Hepatocyte (in vitro differentiated cells): ENCODE data around the gene CCDC3. TPM values are rescaled to one million over a fixed set of nuclear protein-coding genes. Genes with fewer than 3 reads are reported as not detected.

Experiments
- DNase-seq: peaks from one replicate; pipeline ENCODE4 v3.0.0-alpha.2; 2016; ENCODE audit warnings: low spot score
- H2AFZ ChIP-seq: fragments of 200-600 bp; sonication (generic); 2 replicates; pipeline ENCODE4 v1.6.0; 2016; ENCODE audit warnings: antibody characterized with exemption, mild to moderate bottlenecking
- H3K27ac ChIP-seq: fragments of 200-600 bp; sonication (generic); 2 replicates; pipeline ENCODE4 v1.5.1; 2016; ENCODE audit warnings: mild to moderate bottlenecking
- H3K27me3 ChIP-seq: fragments of 200-600 bp; sonication (generic); 2 replicates; pipeline ENCODE4 v1.6.1; 2016
- H3K36me3 ChIP-seq: fragments of 200-600 bp; sonication (generic); replicated peaks from 2 replicates; pipeline ENCODE4 v1.5.1; 2016; ENCODE audit warnings: low read depth; ENCODE audit not compliant: insufficient read depth
- H3K4me1 ChIP-seq: fragments of 200-600 bp; sonication (generic); 2 replicates; pipeline ENCODE4 v1.5.1; 2016; ENCODE audit warnings: mild to moderate bottlenecking, moderate library complexity; ENCODE audit not compliant: insufficient read depth
- H3K4me2 ChIP-seq: fragments of 200-600 bp; sonication (generic); 2 replicates; pipeline ENCODE4 v1.6.0; 2016
- H3K4me3 ChIP-seq: fragments of 200-600 bp; sonication (generic); 2 replicates; pipeline ENCODE4 v1.5.1; 2016; ENCODE audit warnings: mild to moderate bottlenecking
- H3K79me2 ChIP-seq: fragments of 200-600 bp; sonication (generic); 2 replicates; pipeline ENCODE4 v1.6.0; 2017; ENCODE audit warnings: mild to moderate bottlenecking
- H3K9me2 ChIP-seq: fragments of 200-600 bp; sonication (generic); replicated peaks from 2 replicates; pipeline ENCODE4 v1.6.0; 2017; ENCODE audit warnings: mild to moderate bottlenecking; ENCODE audit not compliant: insufficient read depth
- H3K9me3 ChIP-seq: fragments of 200-600 bp; sonication (generic); 2 replicates; pipeline ENCODE4 v1.5.1; 2016; ENCODE audit warnings: low read depth, mild to moderate bottlenecking
- H4K20me1 ChIP-seq: fragments of 200-600 bp; sonication (generic); 2 replicates; pipeline ENCODE4 v1.6.0; 2016; ENCODE audit warnings: mild to moderate bottlenecking; ENCODE audit not compliant: insufficient read depth, poor library complexity, severe bottlenecking
- CTCF ChIP-seq: fragments of 200-600 bp; sonication (generic); IDR thresholded peaks from 2 replicates; pipeline ENCODE4 v1.5.1; 2016; ENCODE audit warnings: antibody characterized with exemption, mild to moderate bottlenecking; ENCODE audit not compliant: poor library complexity
- EZH2 ChIP-seq: fragments of 200-600 bp; sonication (generic); IDR thresholded peaks from 2 replicates; pipeline ENCODE4 v1.6.1; 2016; ENCODE audit warnings: antibody characterized with exemption, mild to moderate bottlenecking, borderline replicate concordance
- EZH2phosphoT487 ChIP-seq: fragments of 200-600 bp; sonication (generic); IDR thresholded peaks from one replicate; pipeline ENCODE4 v1.6.1; 2018; ENCODE audit warnings: antibody characterized with exemption, mild to moderate bottlenecking, low read depth, moderate library complexity; ENCODE audit not compliant: unreplicated experiment, severe bottlenecking
- WGBS: methylation state at CpG from one replicate; pipeline ENCODE4 v1.1.6; 2016; ENCODE audit warnings: low lambda C conversion rate; ENCODE audit errors: missing lambda C conversion rate; 5-methylcytosine and 5-hydroxymethylcytosine counted together
- polyA plus RNA-seq: library from polyadenylated mRNA; unstranded; fragments of >200 nt; fragmentation: Nextera tagmentation; extraction: Ambion mirVana; gene quantifications from 2 replicates; pipeline ENCODE4 v1.2.1, GENCODE V29; 2016
- total RNA-seq: library from RNA; depleted of rRNA; stranded (reverse); fragments of >200 nt; gene quantifications from 2 replicates; pipeline ENCODE4 v1.2.3, GENCODE V29; 2014

CCDC3 gene
- total and polyA plus RNA-seq, 2 experiments from 2014 or later: 10.4 to 10.5 TPM

- no peaks in the 10 kb centered on the region for H4K20me1 ChIP-seq
- H3K9me2 ChIP-seq: no peaks in the 10 kb centered on the region
- H3K9me3 ChIP-seq: no peaks in the 10 kb centered on the region
- H2AFZ ChIP-seq: no peak overlapping the region
- H3K4me1 ChIP-seq: no peaks in the 10 kb centered on the region
- no peak overlapping the region for H3K4me3 ChIP-seq
- DNase-seq: no peak
- H3K27ac ChIP-seq: no peak overlapping the region
- 91% methylated on average over 13 of the region's 13 CpGs for WGBS
- TF ChIP-seq EZH2phosphoT487: no peak
- TF ChIP-seq CTCF: no peak
- TF ChIP-seq EZH2: no peak
- no peaks in the 10 kb centered on the region for H3K79me2 ChIP-seq
- no peaks in the 10 kb centered on the region for H3K27me3 ChIP-seq
- no peak overlapping the region for H3K4me2 ChIP-seq
- no peaks in the 10 kb centered on the region for H3K36me3 ChIP-seq
Observed at GRCh38 chr10:12906051-12906541, 95.4 kb downstream of the CCDC3 start.

GRCh38 chr10:12905067-12905466 lies 96.4 kb downstream of the CCDC3 start:
- Histone ChIP-seq H3K9me3 (no peaks in the 10 kb centered on the region), H3K36me3 (no peaks in the 10 kb centered on the region), H3K9me2 (no peaks in the 10 kb centered on the region), H4K20me1 (no peaks in the 10 kb centered on the region), H3K4me2 (no peak overlapping the region), H3K79me2 (no peaks in the 10 kb centered on the region), H3K27ac (no peak overlapping the region), H3K4me1 (no peaks in the 10 kb centered on the region), H3K27me3 (no peaks in the 10 kb centered on the region), H3K4me3 (no peak overlapping the region), H2AFZ (no peak overlapping the region)
- 73% methylated on average over 5 of the region's 5 CpGs for WGBS
- TF ChIP-seq EZH2phosphoT487 (no peak), CTCF (no peak), EZH2 (no peak)
- no peak for DNase-seq

- no peak overlapping the region for H3K4me2 ChIP-seq
- no peaks in the 10 kb centered on the region for H4K20me1 ChIP-seq
- H3K4me1 ChIP-seq: no peaks in the 10 kb centered on the region
- WGBS: 72% methylated on average over 7 of the region's 7 CpGs
- TF ChIP-seq EZH2phosphoT487: no peak
- no peak overlapping the region for H3K4me3 ChIP-seq
- H2AFZ ChIP-seq: no peak overlapping the region
- no peak for DNase-seq
- H3K9me3 ChIP-seq: no peaks in the 10 kb centered on the region
- no peak overlapping the region for H3K27ac ChIP-seq
- no peaks in the 10 kb centered on the region for H3K36me3 ChIP-seq
- no peaks in the 10 kb centered on the region for H3K9me2 ChIP-seq
- no peaks in the 10 kb centered on the region for H3K79me2 ChIP-seq
- H3K27me3 ChIP-seq: no peaks in the 10 kb centered on the region
Observed at GRCh38 chr10:12902851-12903358, 98.6 kb downstream of the CCDC3 start.

- no peak for TF ChIP-seq EZH2
- peak; percentile 82 for TF ChIP-seq CTCF
Observed at GRCh38 chr10:12902135-12902572, 99.4 kb downstream of the CCDC3 start.

More at GRCh38 chr10:12902135-12902572, 99.4 kb downstream of the CCDC3 start:
- Histone ChIP-seq H3K9me2 (no peaks in the 10 kb centered on the region), H3K4me3 (no peak overlapping the region), H3K4me2 (no peak overlapping the region), H3K79me2 (no peaks in the 10 kb centered on the region), H3K9me3 (no peaks in the 10 kb centered on the region), H3K27me3 (no peaks in the 10 kb centered on the region), H3K36me3 (no peaks in the 10 kb centered on the region), H3K27ac (no peak overlapping the region), H2AFZ (no peak overlapping the region), H4K20me1 (no peaks in the 10 kb centered on the region), H3K4me1 (no peaks in the 10 kb centered on the region)
- 36% methylated on average over 2 of the region's 2 CpGs for WGBS
- peak; percentile 79 for DNase-seq
